Psoas muscle (tissue), 8 donors: Measurements from ENCODE around the gene RAP1A. TPM values are rescaled to one million over a fixed set of nuclear protein-coding genes. Genes with fewer than 3 reads are reported as not detected.

ENCODE experiments used
- ATAC-seq, 4 donors: fragments of 200-7000 bp; cut with Tn5 transposase; one replicate each; pipeline ENCODE4 v1.9.1; 2020; ENCODE audit warnings: moderate library complexity in 3 of 4, mild to moderate bottlenecking in 2 of 4
- DNase-seq, 2 donors: peaks; one replicate each; pipeline ENCODE4 v3.0.0-alpha.2; 2020
- H3K27ac ChIP-seq: fragments of 200-600 bp; one replicate; pipeline ENCODE4 v1.8.0; 2022
- H3K27me3 ChIP-seq, 3 donors: fragments of 200-600 bp in 1 of 3; one replicate each; pipeline versions ENCODE4 v1.6.1 to v1.8.0; 2013 to 2022; ENCODE audit warnings: low read length in 2 of 3, mild to moderate bottlenecking in 2 of 3, moderate library complexity in 1 of 3; ENCODE audit not compliant: insufficient read depth in 3 of 3
- H3K36me3 ChIP-seq, 2 donors: fragments of 200-600 bp in 1 of 2; one replicate each; pipeline versions ENCODE4 v1.6.1 to v1.8.0; 2013 to 2022; ENCODE audit warnings: low read depth in 1 of 2, mild to moderate bottlenecking in 1 of 2, moderate library complexity in 1 of 2; ENCODE audit not compliant: insufficient read depth in 1 of 2
- H3K4me1 ChIP-seq: fragments of 200-600 bp; one replicate; pipeline ENCODE4 v1.8.0; 2022
- H3K4me3 ChIP-seq: fragments of 200-600 bp; one replicate; pipeline ENCODE4 v1.8.0; 2022; ENCODE audit warnings: mild to moderate bottlenecking
- H3K9me3 ChIP-seq: fragments of 200-600 bp; one replicate; pipeline ENCODE4 v1.8.0; 2022
- CTCF ChIP-seq: fragments of 200-600 bp; IDR thresholded peaks from one replicate; pipeline ENCODE4 v1.8.0; 2022; ENCODE audit warnings: antibody characterized with exemption
- WGBS, 3 donors: extraction: QIAGEN DNeasy Blood & Tissue Kit; methylation state at CpG; one replicate each; pipeline versions ENCODE4 v1.1.6 to v1.1.7; 2013; 5-methylcytosine and 5-hydroxymethylcytosine counted together
- intact Hi-C, 2 donors: fragments of 100-400 bp; cut with DNase I; formaldehyde crosslinking; loops; one replicate each; pipeline versions ENCODE4 v1.11.0 to v1.14.2; 2022
- polyA plus RNA-seq, 3 donors: library from polyadenylated mRNA; stranded (reverse); fragments of 200-250 nt; gene quantifications; one replicate each; pipeline ENCODE4 v1.2.3, GENCODE V29; 2013
- total RNA-seq, 4 donors: library from RNA; stranded (reverse); fragmentation: NEBNext Ultra II Directional in 2 of 4; extraction: Animal tissue kit (Norgen Biotek cat#: 25700) in 2 of 4; gene quantifications; one replicate each; pipeline versions ENCODE4 v1.2.1 to v1.2.4, GENCODE V29; 2021 to 2023
- donor health status: healthy with polysubstance abuse.
- donor health status: DM: no; HTN: no; CAD: no; lungs with moderate emphysema.
- donor health status: Bipolar disorder and iron deficiency.
- donor health status: healthy.
- donor health status: DM: yes; HTN: yes; CAD: no.
- donor health status: DM: no; HTN: no; CAD: no.
- donor health status: DM: no; HTN: no; CAD: no.
- donor health status: DM: yes; HTN: yes; CAD: no.

Gene RAP1A
- total and polyA plus RNA-seq, 7 donors = 63.6 to 235 (median 76.6) TPM

GRCh38 chr1:111665497-111665896 is 45.9 kb downstream of the RAP1A start:
- Histone ChIP-seq H3K36me3 (no peaks in the 10 kb centered on the region), H3K9me3 (no peaks in the 10 kb centered on the region), H3K4me1 (peaks cover 48% of the 10 kb centered on the region), H3K4me3 (no peak overlapping the region), H3K27me3 (no peaks in the 10 kb centered on the region), H3K27ac (peak overlapping the region; percentile 65)
- peak in 3 of 4 donors; percentile 55 to 79 (median 66) for ATAC-seq
- no peak for TF ChIP-seq CTCF
- intact Hi-C loops = no loop called here
- no peak for DNase-seq

GRCh38 chr1:111666828-111667227 is 47.2 kb downstream of the RAP1A start:
- Histone ChIP-seq H3K4me1 (peaks cover 43% of the 10 kb centered on the region), H3K27me3 (no peaks in the 10 kb centered on the region), H3K36me3 (no peaks in the 10 kb centered on the region), H3K9me3 (no peaks in the 10 kb centered on the region), H3K4me3 (no peak overlapping the region), H3K27ac (peak overlapping the region; percentile 65)
- no peak for DNase-seq
- 27 to 62% (median 35%) methylated on average over 1 of the region's 1 CpG for WGBS, 3 donors
- intact Hi-C loops = no loop called here
- no peak for TF ChIP-seq CTCF
- peak; percentile 83 to 96 (median 90) for ATAC-seq

- no peaks in the 10 kb centered on the region for H3K9me3 ChIP-seq
- 41 to 52% (median 45%) methylated on average over 1 of the region's 1 CpG for WGBS, 3 donors
- peaks cover 48% of the 10 kb centered on the region for H3K4me1 ChIP-seq
- no peak overlapping the region for H3K4me3 ChIP-seq
- no peak for TF ChIP-seq CTCF
- no peaks in the 10 kb centered on the region for H3K36me3 ChIP-seq
- intact Hi-C loops = no loop called here
- H3K27me3 ChIP-seq = no peaks in the 10 kb centered on the region
- peak in 2 of 4 donors; percentile 22 to 29 for ATAC-seq
- H3K27ac ChIP-seq = peak overlapping the region; percentile 33
- DNase-seq = no peak
Measured at GRCh38 chr1:111669268-111669667, 49.7 kb downstream of the RAP1A start.

GRCh38 chr1:111671852-111672251 is 52.3 kb downstream of the RAP1A start:
- no peaks in the 10 kb centered on the region for H3K9me3 ChIP-seq
- H3K4me3 ChIP-seq = no peak overlapping the region
- no peaks in the 10 kb centered on the region for H3K27me3 ChIP-seq
- no peaks in the 10 kb centered on the region for H3K36me3 ChIP-seq
- ATAC-seq (no peak), DNase-seq (no peak)
- no peak overlapping the region for H3K27ac ChIP-seq
- TF ChIP-seq CTCF = no peak
- intact Hi-C loops = no loop called here
- peaks cover 22% of the 10 kb centered on the region for H3K4me1 ChIP-seq

- Histone ChIP-seq H3K27me3 (no peaks in the 10 kb centered on the region), H3K4me1 (peaks cover 19% of the 10 kb centered on the region), H3K27ac (no peak overlapping the region), H3K4me3 (no peak overlapping the region), H3K9me3 (no peaks in the 10 kb centered on the region), H3K36me3 (no peaks in the 10 kb centered on the region)
- intact Hi-C loops = no loop called here
- no peak for ATAC-seq
- no peak for DNase-seq
- 35 to 64% (median 35%) methylated on average over 2 of the region's 2 CpGs for WGBS, 3 donors
- TF ChIP-seq CTCF = no peak
Measured at GRCh38 chr1:111672331-111672730, 52.7 kb downstream of the RAP1A start.
